ENCODE data around the gene CUX1. TPM values are rescaled to one million over a fixed set of nuclear protein-coding genes. Genes with fewer than 3 reads are reported as not detected.

The CUX1 gene
- total RNA-seq, 8 experiments from 2014 or later = 9.2 to 52.7 (median 24.2) TPM

DNA sequence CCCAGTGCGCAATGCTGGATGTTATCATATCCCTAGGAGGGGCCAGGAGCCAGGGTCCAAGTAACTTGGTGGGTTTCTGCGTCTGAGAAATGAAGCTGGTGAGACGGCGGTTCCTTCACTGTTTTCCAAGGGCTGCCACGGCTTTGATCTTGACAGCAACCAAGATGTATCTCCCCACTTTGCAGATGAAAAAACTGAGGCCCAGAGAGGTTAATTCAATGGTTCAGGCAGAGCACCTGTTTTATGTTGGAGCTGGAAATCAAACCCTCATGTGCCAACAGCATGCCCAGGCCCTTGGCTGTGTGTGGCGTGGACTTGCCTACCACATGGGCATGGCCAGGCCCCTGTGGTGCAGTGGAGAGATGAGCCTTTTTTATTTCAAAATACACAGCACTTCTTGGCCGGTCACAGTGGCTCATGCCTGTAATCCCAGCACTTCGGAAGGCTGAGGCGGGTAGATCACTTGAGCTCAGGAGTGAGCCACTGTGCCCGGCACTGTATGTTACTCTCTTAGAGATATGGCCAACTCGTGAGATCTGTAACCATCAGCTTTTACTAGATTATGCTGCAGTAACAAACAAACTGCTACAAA lies 244.0 kb downstream of the CUX1 start:
- Histone ChIP-seq H3K27ac (no peak overlapping the region), H3K4me3 (no peak overlapping the region), H3K4me1 (replicated peaks in 1 of 2) (peaks cover 0 to 8% of the 10 kb centered on the region in 2 donors)
- in situ Hi-C loops (cut with MboI; ENCODE audit: low pct_unique_long_range_greater_than_20kb in 2 of 9, low sequenced_read_pairs in 9 of 9, unreplicated experiment in 9 of 9) = no loop called here
- WGBS, 10 experiments = 93 to 100% (median 100%) methylated on average over 1 to 4 of the region's 11 CpGs; no CpG with 5 or more reads in 4 of the 10 experiments
- no peak for ATAC-seq (replicated peaks in 6 of 8)

DNA sequence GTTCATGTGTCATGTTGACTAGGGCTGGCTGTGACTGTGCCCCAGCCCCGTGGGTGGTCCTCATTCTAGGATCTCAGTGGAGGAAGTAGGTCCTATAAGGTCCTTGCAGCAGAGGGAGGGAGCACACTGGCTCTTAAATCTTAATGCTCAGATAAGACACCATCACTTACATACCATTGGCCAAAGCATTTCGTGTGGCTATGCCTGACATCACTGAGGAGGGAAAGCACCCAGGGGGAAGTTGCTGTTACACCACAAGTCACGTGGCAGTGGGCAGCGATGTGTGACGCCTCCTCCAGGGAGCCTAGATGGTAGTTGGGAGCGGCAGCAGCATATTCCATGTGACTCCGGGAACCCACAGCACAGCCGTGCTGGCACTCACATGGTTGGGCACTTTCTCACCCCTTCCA lies 244.6 kb downstream of the CUX1 start:
- in situ Hi-C loops (cut with MboI; ENCODE audit: low pct_unique_long_range_greater_than_20kb in 2 of 9, low sequenced_read_pairs in 9 of 9, unreplicated experiment in 9 of 9) = no loop called here
- ATAC-seq (replicated peaks in 6 of 8) = no peak
- Histone ChIP-seq H3K4me3 (no peak overlapping the region), H3K4me1 (replicated peaks in 1 of 2) (peaks cover 0 to 8% of the 10 kb centered on the region in 2 donors), H3K27ac (no peak overlapping the region)
- 86 to 100% (median 89%) methylated on average over 1 to 7 of the region's 8 CpGs; no CpG with 5 or more reads in 6 of the 10 experiments for WGBS, 10 experiments

DNA sequence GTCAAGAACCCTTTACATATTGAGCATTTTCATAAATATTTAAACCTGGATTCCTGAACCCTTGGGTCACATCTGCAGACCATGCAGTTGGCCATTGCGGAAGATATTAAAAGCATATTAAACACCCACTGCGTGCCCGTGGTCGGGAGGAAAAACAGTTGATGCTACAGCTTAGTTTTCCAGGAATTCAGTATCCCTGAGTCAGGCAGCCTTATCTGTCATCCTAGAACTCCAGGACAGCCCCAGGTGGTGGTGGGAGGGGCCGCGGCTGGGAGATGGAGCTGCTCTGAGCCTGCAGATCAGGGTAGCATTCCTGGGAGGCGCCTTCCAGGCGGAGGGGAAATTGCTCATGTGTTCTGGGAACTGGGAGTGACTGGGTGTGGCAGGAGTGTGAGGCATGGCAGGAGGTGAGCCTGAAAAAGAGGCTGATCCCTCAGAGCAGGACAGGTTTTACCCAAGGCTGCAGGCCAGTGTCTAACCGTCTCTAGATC lies 246.3 kb downstream of the CUX1 start:
- Histone ChIP-seq H3K4me3 (no peak overlapping the region), H3K27ac (no peak overlapping the region), H3K4me1 (replicated peaks in 1 of 2) (peaks cover 0 to 8% of the 10 kb centered on the region in 2 donors)
- peak in 4 of 8 experiments; percentile 42 to 92 (median 84) for ATAC-seq (replicated peaks in 6 of 8)
- in situ Hi-C loops (cut with MboI; ENCODE audit: low pct_unique_long_range_greater_than_20kb in 2 of 9, low sequenced_read_pairs in 9 of 9, unreplicated experiment in 9 of 9) = no loop called here
- 7 to 100% (median 58%) methylated on average over 1 to 5 of the region's 9 CpGs; no CpG with 5 or more reads in 6 of the 10 experiments for WGBS, 10 experiments

DNA sequence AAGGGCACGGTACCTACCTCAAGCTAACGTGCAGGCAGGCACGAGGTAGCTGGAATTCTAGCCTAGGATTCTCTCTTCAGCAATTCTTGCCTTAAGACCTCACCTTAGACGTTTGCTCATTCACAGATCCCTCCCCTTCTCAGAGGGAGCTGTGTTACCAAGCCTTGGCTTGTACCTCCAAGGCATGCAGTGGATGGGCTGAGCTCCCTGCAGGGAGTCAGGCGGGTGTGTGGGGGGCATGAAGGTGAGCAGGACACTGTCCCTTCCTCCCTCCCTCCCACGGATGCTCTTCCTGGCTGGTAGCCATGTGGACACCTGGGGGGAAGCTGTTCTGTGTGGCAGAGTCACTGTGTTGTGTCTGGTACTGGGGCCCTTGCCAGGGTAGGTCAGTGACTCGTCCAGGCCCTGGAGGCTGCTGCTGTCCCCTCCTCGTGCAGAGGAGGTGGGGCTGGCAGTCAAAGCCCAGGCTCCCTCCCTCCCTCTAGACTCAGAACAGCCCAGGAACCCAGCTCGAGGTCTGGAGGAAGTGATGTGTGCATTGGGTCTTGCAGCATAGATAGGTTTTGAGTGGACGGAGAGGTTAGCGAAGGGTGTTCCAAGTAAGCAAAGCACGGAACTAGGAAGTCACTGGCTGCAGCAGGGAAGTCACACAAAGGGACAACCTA lies 247.1 kb downstream of the CUX1 start:
- peaks cover 0 to 8% of the 10 kb centered on the region in 2 donors for H3K4me1 ChIP-seq (replicated peaks in 1 of 2)
- 10 to 100% (median 61%) methylated on average over 1 to 3 of the region's 12 CpGs; no CpG with 5 or more reads in 4 of the 10 experiments for WGBS, 10 experiments
- no peak overlapping the region for H3K27ac ChIP-seq
- peak; percentile 30 to 95 (median 82) for ATAC-seq (replicated peaks in 6 of 8)
- H3K4me3 ChIP-seq = no peak overlapping the region
- in situ Hi-C loops (cut with MboI; ENCODE audit: low pct_unique_long_range_greater_than_20kb in 2 of 9, low sequenced_read_pairs in 9 of 9, unreplicated experiment in 9 of 9) = no loop called here

DNA sequence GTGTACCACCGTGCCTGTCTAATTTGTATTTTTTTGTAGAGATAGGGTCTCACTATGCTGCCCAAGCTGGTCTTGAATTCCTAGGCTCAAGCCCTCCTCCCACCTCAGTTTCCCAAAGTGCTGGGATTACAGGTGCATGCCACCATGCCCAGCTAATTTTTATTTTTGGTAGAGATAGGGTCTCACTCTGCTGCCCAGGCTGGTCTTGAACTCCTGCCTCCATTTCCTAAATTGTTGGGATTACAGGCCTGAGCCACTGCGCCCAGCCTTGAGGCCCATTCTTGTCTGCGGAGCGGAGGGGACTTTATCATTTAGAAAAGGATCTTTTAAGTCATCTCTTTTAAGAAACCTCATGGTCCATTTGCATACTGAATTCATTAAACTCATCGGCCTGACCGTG lies 247.8 kb downstream of the CUX1 start:
- in situ Hi-C loops (cut with MboI; ENCODE audit: low pct_unique_long_range_greater_than_20kb in 2 of 9, low sequenced_read_pairs in 9 of 9, unreplicated experiment in 9 of 9) = no loop called here
- 67 to 100% (median 80%) methylated on average over 2 to 6 of the region's 6 CpGs; no CpG with 5 or more reads in 3 of the 10 experiments for WGBS, 10 experiments

DNA sequence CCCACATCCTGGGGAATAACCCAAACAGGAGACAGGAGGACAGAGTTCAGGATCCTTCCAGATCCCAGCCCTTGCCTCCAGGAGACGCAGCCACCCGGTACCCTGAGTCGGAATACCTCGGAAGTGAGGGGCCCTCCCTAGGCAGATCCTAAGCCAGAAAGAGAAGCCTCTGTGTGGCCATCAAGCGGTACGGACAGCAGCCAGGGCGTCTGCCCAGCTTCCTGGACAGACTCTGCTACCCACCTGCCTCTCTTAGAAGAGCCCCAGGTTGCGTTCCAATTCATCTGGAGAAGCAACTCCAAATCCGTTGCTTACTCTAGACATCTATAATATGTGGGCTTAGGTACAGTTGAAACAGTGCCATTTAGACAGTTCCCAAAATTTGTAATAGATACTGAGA lies 249.1 kb downstream of the CUX1 start:
- 87 to 100% (median 100%) methylated on average over 1 to 5 of the region's 9 CpGs; no CpG with 5 or more reads in 6 of the 10 experiments for WGBS, 10 experiments
- in situ Hi-C loops (cut with MboI; ENCODE audit: low pct_unique_long_range_greater_than_20kb in 2 of 9, low sequenced_read_pairs in 9 of 9, unreplicated experiment in 9 of 9) = no loop called here
- Histone ChIP-seq H3K27ac (no peak overlapping the region), H3K4me1 (replicated peaks in 1 of 2) (peaks cover 0 to 11% of the 10 kb centered on the region in 2 donors), H3K4me3 (no peak overlapping the region)
- no peak for ATAC-seq (replicated peaks in 6 of 8)

More for the DNA sequence above, 247.8 kb downstream of the CUX1 start:
- H3K4me3 ChIP-seq = no peak overlapping the region
- no peak for ATAC-seq (replicated peaks in 6 of 8)
- peaks cover 0 to 11% of the 10 kb centered on the region in 2 donors for H3K4me1 ChIP-seq (replicated peaks in 1 of 2)
- no peak overlapping the region for H3K27ac ChIP-seq

DNA sequence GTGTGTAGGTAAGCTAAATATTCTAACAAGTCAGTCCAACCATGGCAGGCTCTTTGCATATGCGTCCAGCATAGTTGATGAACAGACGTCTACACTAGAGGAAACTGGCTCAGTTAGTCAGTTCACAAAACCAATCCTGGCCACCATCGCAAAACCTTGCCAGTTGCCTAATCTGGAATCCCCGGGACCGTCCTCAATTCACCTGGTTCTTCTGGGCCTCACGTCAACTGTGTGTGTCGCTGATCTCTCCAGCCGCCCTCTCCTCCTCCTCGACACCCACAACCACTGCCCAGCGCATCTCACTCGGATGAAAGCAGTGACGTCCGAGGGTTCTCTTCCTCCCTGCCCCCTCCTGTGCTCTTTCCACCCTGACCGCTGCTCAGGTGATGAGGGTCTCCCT lies 251.4 kb downstream of the CUX1 start:
- 81 to 90% (median 86%) methylated on average over 2 to 6 of the region's 14 CpGs; no CpG with 5 or more reads in 5 of the 10 experiments for WGBS, 10 experiments
- ATAC-seq (replicated peaks in 6 of 8) = no peak
- in situ Hi-C loops (cut with MboI; ENCODE audit: low pct_unique_long_range_greater_than_20kb in 2 of 9, low sequenced_read_pairs in 9 of 9, unreplicated experiment in 9 of 9) = no loop called here
- no peak overlapping the region for H3K27ac ChIP-seq
- H3K4me3 ChIP-seq = no peak overlapping the region
- peaks cover 0 to 8% of the 10 kb centered on the region in 2 donors for H3K4me1 ChIP-seq (replicated peaks in 1 of 2)

DNA sequence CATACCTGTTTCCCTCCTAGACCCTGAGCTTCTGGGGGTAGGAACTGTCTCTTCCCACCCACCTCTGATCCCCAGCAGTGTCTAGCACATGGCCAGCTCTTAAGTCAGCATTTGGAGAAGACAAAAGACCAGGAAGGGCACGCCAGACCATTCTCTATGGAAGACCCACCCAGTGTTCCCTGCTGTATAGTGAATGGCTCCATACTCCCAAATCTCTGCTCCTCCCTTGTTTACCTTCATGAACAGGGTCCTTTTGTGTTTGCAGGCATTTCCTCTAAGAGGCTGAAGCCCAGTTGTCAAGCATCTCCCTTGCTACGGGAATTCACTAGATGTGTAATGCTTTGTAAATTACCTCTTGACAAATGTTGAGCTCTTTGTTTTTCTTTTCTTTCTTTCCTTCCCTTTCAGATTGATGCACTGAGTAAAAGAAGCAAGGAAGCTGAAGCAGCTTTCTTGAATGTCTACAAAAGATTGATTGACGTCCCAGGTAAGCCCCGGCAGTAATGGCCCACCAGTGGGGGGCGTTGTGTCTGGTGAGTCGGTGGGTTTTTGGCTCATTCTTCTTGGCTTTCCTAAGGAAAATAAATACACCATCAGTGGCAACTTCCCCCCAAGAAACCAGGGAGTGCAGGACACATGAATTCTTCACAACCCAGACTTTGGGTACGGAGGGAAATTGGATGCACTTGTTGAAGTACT lies 252.7 kb downstream of the CUX1 start:
- peaks cover 0 to 3% of the 10 kb centered on the region in 2 donors for H3K4me1 ChIP-seq (replicated peaks in 1 of 2)
- H3K4me3 ChIP-seq = no peak overlapping the region
- H3K27ac ChIP-seq = no peak overlapping the region
- WGBS, 10 experiments = 65 to 93% (median 76%) methylated on average over 2 to 6 of the region's 7 CpGs; no CpG with 5 or more reads in 2 of the 10 experiments
- in situ Hi-C loops (cut with MboI; ENCODE audit: low pct_unique_long_range_greater_than_20kb in 2 of 9, low sequenced_read_pairs in 9 of 9, unreplicated experiment in 9 of 9) = no loop called here
- peak in 1 of 8 experiments; percentile 18 for ATAC-seq (replicated peaks in 6 of 8)

DNA sequence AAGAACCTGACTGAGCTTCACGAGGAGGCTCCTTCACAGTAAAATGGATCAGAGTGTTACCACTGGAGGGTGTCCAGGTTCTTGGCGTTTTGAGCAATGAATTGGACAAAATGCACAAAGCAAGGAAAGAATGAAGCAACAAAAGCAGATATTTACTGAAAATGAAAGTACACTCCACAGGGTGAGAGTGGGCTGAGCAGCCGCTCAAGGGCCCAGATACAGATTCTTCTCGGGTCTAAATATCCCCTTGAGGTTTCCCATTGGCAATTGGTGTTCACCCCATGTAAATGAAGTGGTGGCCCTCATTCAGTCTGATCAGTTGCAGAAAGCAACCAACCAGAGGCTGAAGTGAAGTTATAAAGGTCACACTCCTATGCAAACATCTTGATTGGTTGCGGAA lies 254.6 kb downstream of the CUX1 start:
- Histone ChIP-seq H3K4me1 (replicated peaks in 1 of 2) (peaks cover 0 to 3% of the 10 kb centered on the region in 2 donors), H3K4me3 (no peak overlapping the region), H3K27ac (no peak overlapping the region)
- 90 to 100% (median 100%) methylated on average over 1 to 5 of the region's 5 CpGs for WGBS, 10 experiments
- ATAC-seq (replicated peaks in 6 of 8) = no peak
- in situ Hi-C loops (cut with MboI; ENCODE audit: low pct_unique_long_range_greater_than_20kb in 2 of 9, low sequenced_read_pairs in 9 of 9, unreplicated experiment in 9 of 9) = no loop called here

DNA sequence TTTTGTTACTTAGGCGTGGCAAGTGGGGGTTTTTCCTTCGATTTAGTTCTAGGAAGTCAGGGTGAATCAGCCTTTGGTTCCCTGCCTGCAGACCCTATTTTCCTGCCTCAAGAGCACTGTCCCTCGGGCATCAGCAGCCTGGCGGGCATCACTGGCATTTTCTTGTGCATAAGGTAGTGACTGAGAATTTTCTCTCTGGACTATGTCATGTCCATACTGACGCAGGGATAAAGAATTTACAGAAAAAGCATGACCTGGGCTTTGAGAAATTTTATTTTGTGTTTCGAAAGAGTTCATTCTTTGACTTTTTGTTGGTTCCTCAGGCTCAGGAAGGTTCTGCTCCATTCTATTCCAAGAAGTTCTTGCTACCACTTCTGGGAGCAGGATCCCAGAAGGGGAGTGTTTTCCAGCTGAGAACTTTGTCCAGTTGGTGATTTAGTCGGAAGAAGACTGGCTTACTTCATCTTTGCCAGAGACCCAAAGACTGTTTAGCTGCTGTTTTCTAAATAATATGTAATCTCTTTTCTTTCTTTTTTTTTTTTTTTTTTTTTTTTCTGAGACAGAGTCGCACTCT lies 255.3 kb downstream of the CUX1 start:
- peaks cover 0 to 3% of the 10 kb centered on the region in 2 donors for H3K4me1 ChIP-seq (replicated peaks in 1 of 2)
- in situ Hi-C loops (cut with MboI; ENCODE audit: low pct_unique_long_range_greater_than_20kb in 2 of 9, low sequenced_read_pairs in 9 of 9, unreplicated experiment in 9 of 9) = no loop called here
- no peak overlapping the region for H3K27ac ChIP-seq
- WGBS, 10 experiments = 85 to 100% (median 92%) methylated on average over 1 to 6 of the region's 8 CpGs
- no peak for ATAC-seq (replicated peaks in 6 of 8)
- no peak overlapping the region for H3K4me3 ChIP-seq

DNA sequence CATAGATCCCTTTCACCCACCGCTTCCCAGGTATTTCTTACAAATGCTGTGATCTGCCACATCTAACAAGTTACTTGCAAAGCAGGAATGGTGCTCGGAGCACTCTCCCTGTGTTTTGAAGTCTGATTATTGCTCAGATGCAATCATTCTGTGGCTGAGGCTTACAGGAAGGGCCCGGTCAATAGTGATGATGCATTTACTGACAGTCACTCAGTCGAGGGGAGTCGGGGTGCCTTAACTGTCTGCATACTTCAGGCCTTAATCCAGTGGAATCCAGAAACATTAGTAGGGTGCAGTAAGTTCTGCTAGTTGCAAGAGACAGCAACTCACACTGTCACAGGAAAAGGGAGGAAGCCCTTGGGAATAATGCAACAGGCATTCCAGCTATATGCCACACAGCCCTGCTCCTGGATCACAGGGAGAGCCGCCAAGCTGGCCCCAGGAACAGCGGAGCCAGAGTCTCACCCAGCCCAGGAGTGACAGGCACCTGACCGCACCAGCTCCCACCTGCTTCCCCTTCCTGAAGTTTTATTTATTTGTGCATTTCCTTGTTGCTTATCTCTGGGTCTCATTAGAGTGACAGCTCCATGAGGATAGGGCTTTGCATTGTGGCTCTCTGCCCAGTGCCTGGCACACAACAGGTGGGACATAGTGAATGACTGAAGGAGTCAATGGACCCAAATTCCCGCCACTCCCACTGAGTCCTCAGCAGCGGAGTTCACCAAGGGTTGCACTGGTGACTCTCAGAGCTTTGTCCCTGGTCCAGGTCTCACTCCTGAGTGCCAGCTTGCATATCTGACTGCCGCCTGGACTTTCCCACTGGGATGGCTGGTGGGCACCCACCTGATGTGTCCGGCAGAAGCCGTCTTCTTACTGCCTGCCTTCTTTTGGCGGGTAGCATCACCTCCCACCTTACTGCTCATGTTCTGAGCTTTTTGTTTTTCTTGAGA lies 256.8 kb downstream of the CUX1 start:
- WGBS, 10 experiments = 80 to 100% (median 98%) methylated on average over 1 to 10 of the region's 14 CpGs
- peaks cover 0 to 3% of the 10 kb centered on the region in 2 donors for H3K4me1 ChIP-seq (replicated peaks in 1 of 2)
- in situ Hi-C loops (cut with MboI; ENCODE audit: low pct_unique_long_range_greater_than_20kb in 2 of 9, low sequenced_read_pairs in 9 of 9, unreplicated experiment in 9 of 9) = no loop called here
- H3K4me3 ChIP-seq = no peak overlapping the region
- H3K27ac ChIP-seq = no peak overlapping the region
- ATAC-seq (replicated peaks in 6 of 8) = no peak

DNA sequence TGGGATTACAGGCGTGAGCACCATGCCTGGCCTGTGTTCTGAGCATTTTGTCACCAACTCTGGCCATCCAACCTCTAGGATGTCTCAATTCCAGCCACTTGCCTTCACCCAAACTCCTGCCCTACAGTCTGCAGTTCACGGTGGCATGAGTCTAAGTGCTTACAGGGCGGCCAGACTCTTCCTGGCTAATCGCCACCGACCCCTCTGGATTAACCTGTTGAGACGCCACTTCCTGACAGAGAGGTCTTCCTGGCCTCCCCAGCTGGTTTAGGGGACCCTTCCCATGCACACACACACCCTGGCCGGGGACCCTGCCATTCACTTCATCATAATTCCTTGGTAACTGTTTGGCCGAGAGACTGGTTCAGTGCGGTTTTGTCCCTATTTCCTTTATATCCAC lies 257.7 kb downstream of the CUX1 start:
- Histone ChIP-seq H3K27ac (no peak overlapping the region), H3K4me3 (no peak overlapping the region), H3K4me1 (replicated peaks in 1 of 2) (peaks cover 3 to 8% of the 10 kb centered on the region in 2 donors)
- 90 to 100% (median 98%) methylated on average over 1 to 7 of the region's 9 CpGs; no CpG with 5 or more reads in 4 of the 10 experiments for WGBS, 10 experiments
- ATAC-seq (replicated peaks in 6 of 8) = no peak
- in situ Hi-C loops (cut with MboI; ENCODE audit: low pct_unique_long_range_greater_than_20kb in 2 of 9, low sequenced_read_pairs in 9 of 9, unreplicated experiment in 9 of 9) = no loop called here

Data from motor neuron (in vitro differentiated cells).